Measurements from ENCODE around the gene LYZL4.

Gene LYZL4

GRCh38 chr3:42425736-42426407 is 15.5 kb upstream of the LYZL4 start:
- no peak for DNase-seq (ENCODE audit: low read depth, low spot score)

DNA sequence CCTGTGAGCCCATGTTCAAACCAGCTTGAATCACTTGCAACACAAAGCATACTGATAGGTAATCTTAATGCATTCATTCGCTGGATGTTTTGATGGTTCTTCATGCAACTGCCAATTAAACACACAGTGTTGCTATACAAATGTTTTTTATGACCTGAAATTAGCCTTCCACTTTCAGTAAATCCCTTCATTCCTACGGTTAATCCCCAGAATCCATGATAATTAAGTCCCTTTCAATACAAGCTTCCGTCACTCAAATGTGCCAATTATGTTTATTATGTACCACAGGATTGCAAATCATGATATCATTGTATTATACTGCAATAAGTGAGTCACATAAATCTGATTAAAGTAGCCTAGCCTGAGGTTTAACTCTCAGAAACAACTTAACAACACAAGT is 14.5 kb upstream of the LYZL4 start:
- no peak for DNase-seq (ENCODE audit: low read depth, low spot score)

GRCh38 chr3:42421818-42422796 is 11.7 kb upstream of the LYZL4 start:
- DNase-seq (ENCODE audit: low read depth, low spot score) = no peak

GRCh38 chr3:42419563-42419962 is 9.2 kb upstream of the LYZL4 start:
- no peak for DNase-seq (ENCODE audit: low read depth, low spot score)

DNA sequence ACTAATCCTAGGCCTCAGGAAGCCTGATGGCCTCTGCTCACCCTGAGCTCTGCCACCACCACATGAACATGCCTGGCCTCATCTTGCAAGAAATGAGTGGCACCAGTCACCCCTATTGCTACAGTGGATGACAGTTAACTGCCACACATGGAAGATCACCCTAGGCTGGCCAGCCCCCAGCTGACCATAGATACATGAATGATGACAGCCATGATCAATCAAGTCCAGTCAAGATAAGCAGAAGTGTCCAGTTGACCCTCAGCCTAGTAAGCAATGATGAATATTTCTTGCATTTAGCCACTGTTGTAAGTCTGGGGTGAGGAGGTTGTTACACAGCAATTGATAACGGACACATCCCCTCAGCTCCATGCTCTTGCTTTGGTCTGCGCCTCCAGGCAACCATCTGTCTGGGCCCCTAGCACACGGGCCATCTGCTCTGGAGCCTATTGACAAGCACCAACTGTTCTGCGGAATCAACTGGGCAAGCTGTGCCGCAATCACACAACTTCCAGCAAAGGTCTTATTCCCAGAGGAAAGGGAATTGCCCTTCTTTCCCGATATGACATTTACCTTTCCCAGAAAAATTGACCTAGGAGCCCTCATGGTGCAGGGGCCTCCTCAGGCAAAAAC is 2.2 kb upstream of the LYZL4 start:
- no peak for DNase-seq (ENCODE audit: low read depth, low spot score)

GRCh38 chr3:42411429-42411828 is 1.0 kb upstream of the LYZL4 start:
- DNase-seq (ENCODE audit: low read depth, low spot score) = no peak

DNA sequence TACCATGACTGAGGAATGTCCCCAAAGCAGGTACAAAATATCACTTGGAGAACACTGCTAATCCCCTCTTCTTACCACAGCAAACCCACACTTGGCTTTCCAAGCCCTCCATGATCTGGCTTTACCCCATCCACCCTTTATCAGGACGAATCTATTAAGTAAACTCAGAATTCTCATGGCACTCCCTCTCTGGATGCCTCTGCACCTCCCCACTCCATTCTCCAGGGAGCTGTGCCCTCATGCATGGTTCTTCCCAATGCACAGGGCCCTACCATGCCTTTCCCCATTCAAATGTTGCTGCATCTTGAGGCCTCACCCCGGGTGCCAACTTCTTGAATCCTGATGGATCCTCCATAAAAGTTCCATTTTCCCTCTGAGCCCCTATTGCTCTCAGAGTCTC is 2.3 kb downstream of the LYZL4 start:
- no peak for DNase-seq (ENCODE audit: low read depth, low spot score)

DNA sequence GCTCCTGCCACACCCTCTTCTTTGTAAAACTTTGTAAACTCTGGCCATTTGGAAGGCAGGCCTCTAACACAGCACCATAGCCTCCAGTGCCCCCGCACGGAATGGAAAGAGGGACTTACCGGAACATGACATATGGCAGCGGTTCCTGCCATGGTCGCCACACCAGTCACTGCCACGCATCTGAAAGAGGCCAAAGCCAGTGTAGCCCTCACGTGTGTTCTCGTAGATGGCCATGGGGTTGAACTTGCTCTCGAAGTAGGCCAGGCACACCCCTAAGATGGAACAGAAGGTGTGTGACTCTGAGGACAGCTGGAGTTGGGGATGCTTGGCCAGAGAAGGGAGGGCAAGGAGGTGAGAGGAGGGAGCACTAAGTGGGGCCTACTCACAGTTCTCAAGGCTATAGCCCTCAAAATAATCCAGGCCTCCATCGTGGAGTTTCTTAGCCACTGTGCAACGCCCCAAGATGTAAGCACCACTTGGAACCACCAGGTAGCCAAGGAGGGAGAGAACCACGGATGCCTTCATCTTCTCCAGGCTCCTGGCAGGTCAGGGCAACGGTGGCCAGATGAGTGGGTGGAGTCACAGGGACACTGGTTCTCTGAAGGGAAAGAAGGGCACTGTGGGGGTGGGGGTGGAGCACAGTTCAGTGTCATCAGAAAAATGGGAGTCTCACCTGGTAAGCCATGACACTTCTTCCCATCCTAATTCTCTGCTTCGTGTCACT is 3.5 kb downstream of the LYZL4 start:
- no peak for DNase-seq (ENCODE audit: low read depth, low spot score)

GRCh38 chr3:42405857-42406256 is 4.6 kb downstream of the LYZL4 start:
- DNase-seq (ENCODE audit: low read depth, low spot score) = no peak

DNA sequence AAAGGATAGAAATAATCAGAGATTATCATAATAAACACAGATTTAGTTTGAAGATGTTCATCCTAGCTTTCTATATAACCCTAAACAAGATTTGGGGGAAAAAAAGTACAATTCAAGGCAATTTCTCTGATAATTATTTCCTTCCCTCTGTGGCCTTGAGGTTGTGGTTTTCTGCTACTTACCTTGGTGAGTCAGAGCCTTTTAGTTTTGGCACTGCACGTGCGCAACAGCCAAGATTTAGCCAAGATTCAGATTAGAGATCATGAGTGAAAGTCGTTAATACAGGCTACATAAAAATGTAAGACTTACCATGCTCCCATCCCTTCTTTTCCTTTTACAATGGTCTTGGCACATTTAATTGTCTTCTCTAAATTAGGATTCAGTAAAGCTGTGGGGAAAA is 6.7 kb downstream of the LYZL4 start:
- peak; percentile 46 for DNase-seq (ENCODE audit: low read depth, low spot score)

DNA sequence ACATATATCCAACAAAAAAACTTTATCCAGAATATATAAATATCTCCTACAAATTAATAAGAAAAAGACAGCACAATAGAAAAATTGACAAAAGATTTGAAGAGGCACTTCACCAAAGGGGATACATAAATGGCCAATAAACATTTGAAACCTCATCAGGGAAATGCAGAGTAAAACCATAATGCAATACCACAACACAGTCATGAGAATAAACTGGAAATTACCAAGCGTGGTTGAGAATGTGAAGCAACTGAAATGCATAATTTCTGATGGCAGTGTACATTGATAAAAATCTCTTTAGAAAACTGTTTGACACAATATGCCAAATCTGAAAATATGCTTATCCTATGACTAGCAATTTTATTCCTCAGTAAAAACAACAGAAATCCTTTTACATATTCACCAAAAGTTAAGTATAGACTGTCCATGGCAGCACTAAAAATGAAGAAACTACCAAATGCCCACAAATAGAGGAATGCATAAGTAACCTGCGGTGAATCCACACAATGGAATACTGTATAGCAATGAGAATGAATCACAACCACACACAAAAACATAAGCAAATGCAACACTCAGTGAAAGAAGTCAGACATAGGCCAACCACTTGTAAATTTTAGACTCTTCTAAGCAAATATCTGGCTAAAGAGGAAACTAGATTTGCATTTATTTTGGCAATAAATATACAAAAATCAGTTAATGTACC is 7.9 kb downstream of the LYZL4 start:
- peak; percentile 52 for DNase-seq (ENCODE audit: low read depth, low spot score)

- DNase-seq (ENCODE audit: low read depth, low spot score) = no peak
Measured at GRCh38 chr3:42398080-42398479, 12.3 kb downstream of the LYZL4 start.

DNA sequence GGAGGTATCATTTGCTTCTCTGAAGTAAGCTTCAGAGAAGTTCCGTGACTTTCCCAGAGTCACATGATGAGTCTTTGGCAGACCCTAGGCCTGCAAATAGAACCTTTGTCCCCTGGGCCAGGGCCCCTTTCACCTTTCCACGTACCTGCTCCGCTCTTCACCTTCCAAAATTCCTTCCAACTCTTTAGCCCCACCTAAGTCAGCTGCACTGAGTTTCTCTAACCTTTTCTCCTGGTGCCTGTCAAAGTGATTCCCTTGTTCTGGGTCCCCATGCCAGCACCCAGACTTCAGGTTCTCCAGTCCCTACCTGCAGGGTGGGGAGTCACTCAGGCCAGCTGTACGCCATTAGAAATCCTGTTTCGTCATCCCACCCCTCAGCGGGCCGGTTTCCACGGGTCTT is 12.8 kb downstream of the LYZL4 start:
- DNase-seq (ENCODE audit: low read depth, low spot score) = no peak

DNA sequence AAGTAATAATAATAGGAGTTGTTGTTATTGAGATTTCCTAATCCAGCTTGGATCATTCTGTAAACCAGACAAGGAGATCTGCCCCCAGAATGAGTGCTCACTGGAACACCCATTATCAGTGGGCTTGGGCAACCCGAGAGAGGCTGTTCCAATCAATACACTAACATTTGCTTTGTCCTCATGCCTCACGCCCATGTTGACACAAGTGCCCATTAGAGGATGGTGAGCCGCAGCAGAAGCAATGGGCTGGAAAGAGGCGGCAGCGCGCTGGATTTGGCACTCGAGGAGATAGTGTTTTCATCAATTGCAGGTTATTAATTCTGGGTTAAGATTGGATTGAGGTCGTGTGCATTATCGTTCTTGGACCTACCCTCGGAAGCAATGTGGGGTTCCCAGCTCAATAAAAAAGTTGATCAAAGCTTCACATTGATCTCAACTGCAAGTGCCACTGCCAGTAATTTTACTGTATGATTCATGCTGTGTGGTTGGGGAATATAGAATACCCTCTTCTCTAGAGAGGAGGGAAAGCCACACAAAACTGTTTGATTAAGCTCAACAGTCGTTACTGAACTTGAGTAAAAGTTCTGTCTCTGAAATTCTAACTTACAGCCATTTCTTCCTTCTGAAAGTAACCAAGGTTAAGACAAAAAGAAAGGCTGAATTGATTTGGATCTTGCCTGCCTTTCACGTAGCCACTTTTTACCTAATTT is 15.7 kb downstream of the LYZL4 start:
- DNase-seq (ENCODE audit: low read depth, low spot score) = no peak

DNA sequence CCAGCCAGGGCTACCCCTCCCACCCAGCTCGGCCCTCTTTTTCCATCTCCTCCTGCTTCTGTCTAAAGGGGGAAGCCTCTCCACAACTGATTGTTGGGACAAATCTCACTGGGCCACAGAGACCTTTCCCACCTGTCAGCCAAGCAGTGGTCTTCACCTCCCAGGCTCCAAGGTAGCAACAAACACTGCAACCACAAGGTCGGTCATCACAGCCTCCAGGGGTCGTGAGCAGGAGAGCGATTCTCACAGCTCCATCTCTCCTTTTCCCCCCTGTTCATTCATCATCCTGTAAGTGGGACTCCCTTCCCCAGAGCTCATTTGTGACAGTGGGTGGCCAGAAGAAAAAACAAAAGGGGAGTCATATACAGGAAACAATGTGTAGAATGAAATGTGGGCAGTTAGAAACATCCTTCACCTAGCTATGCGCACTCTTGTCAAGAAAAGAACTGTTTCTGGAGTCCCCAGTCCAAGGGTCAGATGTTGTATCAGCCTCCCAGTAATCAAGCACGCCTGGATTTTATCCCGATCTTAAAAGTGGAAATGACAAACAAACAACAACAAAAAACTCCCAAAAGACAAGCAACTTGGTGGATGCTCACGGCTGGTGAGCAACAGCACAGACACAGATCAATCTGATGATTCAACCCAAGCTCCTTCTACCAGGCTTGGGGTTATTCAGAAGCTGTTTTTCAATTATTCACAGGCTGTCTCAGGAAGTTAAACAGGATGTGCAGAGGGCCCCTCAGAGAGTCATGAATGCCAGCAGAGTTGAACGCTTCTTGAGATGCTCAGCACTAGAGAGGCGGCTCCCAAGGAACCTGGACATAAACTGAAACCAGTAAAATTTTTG is 22.4 kb downstream of the LYZL4 start:
- no peak for DNase-seq (ENCODE audit: low read depth, low spot score)

DNA sequence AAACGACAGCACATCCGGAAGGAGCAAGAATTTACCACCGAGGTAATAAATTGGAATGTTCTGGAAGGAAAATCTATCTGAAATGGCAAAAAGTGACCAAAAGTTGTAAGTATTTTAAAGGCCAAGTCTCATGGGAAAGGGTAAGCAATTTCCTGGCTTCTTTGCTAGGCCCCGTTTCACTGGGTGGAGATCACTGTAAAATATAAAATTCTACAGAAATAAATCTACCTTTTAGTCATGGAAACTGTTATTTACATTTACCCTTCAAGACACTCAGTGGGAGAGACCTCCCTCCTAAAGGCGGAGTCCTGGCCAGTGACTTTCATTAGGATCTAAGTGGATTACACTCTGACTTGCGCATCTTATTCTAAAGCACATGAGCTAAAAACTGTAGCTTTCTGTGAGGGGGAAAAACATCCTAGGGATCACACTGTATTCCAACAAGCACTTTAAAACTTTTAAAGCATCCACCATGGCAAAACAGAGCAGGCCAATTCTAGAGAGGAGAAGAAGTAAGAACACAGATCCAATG is 28.8 kb downstream of the LYZL4 start:
- DNase-seq (ENCODE audit: low read depth, low spot score) = no peak

- no peak for DNase-seq (ENCODE audit: low read depth, low spot score)
Measured at GRCh38 chr3:42377681-42378080, 32.7 kb downstream of the LYZL4 start.

DNA sequence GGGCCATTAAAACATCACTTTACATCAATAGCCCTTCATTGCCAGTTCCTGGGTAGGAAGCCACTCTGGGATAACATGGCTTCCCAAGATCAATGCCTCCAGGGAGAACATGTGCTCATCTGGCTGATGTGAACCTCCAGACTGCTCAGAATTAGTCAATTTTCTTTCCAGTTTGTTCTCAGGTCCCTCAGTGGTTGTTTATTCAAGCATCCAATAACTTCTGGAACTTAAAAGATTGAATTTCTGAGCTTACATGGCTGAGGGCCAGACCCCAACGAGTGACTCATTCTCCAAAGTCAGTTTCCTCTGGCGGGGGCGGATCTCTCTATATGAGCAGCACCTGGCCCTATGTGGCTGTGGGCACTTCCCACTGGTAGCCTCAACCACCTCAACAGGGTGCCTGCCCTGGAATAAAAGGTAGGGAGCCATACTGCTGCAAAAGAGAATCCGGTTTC is 34.0 kb downstream of the LYZL4 start:
- DNase-seq (ENCODE audit: low read depth, low spot score) = peak; percentile 93

DNA sequence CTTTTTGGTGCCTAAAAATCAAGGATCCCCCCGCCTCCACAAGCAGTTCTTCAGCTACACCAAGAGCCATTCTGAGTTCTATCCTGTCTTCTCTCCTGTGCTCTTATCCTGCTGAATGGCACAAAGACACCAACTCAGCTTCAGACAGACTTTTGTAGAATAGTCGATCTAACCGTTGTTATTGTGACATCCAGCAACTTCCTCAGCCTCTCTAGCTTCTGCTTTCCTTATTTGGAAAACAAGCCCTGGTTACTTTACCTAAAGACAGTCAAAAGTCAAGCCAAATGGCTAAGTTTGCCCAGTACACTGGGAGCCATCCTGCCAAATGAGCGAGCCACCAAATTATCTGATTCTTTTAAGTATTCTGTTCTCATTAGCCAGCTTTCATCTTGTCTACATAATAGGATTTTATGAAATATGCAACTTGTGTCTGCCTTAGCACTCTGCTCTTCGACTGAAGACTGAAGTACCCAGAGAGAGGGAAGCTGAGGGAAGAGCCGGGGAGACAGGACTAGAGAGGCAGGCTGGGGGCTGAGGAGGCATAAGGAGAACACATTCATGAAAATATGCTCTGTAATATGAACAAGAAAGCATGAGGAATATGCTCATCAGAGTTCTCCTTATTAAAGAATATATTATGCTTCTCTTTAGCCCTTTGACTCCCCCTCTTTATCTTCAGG is 35.1 kb downstream of the LYZL4 start:
- DNase-seq (ENCODE audit: low read depth, low spot score) = no peak
